ENCODE measurements around the gene COL6A1.

COL6A1 gene

DNA sequence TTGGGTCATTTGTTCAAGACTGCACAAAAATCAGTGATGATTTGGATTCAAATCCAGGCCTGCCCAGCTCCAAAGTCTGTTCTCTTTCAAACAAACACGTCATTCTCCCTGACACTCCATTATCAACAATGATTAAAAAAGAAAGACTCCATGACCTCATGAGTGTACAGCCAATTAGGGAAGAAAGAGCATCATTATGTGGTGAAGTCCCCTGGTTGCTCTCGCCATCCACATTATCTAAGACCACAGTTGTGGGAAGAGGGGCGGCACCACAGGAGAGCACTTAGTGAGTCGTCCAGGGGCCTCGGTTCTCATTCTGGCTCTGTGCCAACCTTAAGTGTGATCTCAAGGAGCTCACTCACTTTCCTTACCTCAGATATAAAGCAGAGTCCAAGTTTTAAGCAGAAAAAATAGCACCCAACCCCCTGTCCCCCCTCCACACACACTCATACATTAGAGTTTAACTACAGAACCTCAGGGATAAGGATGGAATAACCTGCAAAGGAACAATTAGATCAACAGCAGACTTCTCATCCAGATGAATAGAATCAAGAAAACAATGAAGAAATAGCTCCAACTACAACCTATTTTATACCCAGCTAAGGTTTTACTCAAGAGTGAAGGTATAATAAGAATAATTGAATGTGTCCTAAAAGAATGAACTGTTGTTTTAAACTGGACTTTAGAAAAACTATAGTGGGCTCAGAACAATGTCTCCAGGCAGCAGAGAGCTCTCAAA is 47.8 kb downstream of the COL6A1 start:
- TF ChIP-seq ZNF274 (IDR thresholded peaks at IDR 0.05; ENCODE audit: low read depth, low read length), result no peak
- H3K4me3 ChIP-seq (ENCODE audit: low read length), result no peak overlapping the region

DNA sequence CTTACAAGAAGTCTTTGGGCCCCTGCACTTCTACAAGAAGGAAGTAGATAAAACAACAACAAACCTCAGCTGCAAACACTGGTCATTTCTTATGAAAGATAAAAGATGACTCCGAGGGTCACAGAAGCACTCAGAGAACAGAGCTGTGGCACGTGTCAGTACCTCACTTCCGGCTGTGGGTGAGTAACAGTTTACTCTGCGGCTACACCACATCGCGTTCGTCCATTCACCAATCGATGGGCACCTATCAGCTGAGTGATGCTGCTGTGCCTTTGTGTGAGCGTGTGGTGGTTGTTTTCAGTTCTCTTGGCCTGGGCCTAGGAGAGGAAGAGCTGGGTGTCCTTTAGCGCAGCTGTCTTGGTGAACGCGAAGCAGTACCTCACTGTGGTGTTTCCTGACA is 49.9 kb downstream of the COL6A1 start:
- no peak overlapping the region for H3K4me3 ChIP-seq (ENCODE audit: low read length)
- no peak for TF ChIP-seq ZNF274 (IDR thresholded peaks at IDR 0.05; ENCODE audit: low read depth, low read length)

DNA sequence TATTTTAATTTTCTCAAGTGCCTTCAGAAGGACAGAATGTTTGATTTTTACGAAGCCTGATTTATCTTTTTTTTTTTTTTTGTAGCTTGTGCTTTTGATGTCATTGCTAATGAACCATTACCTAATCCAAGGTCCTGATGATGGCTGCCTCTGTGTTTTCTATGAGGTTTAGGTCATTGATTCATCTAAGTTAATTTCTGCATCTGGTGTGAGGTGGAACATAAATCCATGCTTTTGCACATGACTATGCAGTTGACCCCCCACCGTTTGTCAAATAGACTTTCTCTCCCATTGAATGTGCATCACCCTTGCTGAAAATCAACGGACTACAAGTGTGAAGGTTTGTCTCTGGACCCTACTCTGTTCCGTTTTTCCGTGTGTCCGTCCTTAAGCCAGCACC is 50.5 kb downstream of the COL6A1 start:
- TF ChIP-seq ZNF274 (IDR thresholded peaks at IDR 0.05; ENCODE audit: low read depth, low read length), result no peak
- no peak overlapping the region for H3K4me3 ChIP-seq (ENCODE audit: low read length)

DNA sequence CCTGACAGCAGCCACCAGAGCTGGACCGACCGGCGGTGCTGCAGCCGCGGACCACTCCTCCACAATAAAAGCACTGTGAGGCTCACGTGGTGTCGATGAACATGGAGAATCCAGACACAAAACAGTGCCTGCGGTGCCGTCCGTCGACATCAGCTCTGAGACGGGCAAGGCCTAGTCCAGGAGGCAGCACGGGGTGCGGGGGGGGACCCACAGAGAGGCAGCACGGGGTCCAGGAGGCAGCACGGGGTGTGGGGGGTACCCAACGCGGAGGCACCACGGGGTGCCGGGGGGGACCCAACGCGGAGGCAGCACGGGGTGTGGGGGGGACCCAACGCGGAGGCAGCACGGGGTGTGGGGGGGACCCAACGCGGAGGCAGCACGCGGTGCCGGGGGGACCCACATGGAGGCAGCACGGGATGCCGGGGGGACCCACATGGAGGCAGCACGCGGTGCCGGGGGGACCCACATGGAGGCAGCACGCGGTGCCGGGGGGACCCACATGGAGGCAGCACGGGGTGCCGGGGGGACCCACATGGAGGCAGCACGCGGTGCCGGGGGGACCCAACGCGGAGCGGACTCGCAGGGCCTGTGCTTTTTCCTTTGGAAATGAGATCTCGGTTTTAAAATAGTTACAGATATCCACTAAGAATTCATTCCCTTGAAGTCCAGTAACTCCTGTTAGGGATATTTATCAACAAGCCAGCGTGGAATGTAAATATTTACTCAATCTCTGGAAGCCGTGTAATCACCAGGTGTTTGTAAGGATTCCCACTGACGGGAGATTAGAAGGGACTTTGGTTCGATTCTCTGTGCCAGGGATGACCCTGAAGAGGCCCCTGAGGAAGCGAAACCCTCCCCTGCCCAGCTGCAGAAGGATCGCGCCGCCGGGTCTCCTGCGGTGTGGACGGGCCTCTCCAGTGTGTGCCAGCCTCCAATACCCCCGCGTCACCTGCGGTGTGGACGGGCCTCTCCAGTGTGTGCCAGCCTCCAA is 52.1 kb downstream of the COL6A1 start:
- no peak overlapping the region for H3K4me3 ChIP-seq (ENCODE audit: low read length)
- TF ChIP-seq ZNF274 (IDR thresholded peaks at IDR 0.05; ENCODE audit: low read depth, low read length), result no peak

DNA sequence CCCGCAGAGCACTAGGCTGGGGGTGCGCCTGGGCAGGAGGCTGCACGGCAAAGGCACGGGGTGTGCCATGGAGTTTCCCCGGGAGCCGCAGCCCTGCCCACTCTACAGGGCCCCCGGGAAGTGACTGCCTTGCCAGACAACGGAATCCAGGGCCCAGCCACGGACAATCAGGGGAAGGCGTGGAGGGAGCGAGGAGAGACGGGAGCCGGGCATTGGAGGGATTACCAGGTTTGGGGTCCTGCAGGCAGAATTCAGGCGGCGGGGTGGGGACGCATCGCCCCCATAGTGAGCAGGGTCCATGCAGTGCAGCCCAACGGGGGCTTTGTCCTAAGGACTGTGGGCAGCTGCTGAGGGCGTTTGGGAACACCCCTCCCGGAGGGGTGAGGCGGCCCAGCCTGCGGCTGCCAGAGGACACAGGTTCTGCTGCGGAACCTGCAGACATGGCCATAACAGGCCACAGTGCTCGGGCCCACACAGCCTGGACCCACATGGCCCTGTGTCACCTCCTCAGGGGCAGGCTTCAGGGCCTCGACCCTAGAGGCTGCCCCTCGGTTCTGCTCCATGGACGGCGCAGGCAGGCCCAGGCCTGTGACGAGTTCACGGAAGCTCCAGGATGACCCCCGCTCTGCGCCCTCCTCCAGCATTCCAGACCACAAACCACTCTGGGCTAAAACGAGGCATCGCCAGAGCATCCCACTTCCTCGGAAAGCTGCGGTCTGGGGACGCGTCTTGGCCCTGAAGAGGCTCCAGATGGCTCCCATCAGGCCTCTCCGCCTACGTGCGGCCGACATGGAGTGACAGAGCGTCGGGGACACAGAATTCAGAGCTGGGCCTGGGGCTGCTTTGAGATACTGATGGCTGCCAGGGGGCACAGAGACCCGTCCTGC is 54.5 kb downstream of the COL6A1 start:
- no peak overlapping the region for H3K4me3 ChIP-seq (ENCODE audit: low read length)
- no peak for TF ChIP-seq ZNF274 (IDR thresholded peaks at IDR 0.05; ENCODE audit: low read depth, low read length)

DNA sequence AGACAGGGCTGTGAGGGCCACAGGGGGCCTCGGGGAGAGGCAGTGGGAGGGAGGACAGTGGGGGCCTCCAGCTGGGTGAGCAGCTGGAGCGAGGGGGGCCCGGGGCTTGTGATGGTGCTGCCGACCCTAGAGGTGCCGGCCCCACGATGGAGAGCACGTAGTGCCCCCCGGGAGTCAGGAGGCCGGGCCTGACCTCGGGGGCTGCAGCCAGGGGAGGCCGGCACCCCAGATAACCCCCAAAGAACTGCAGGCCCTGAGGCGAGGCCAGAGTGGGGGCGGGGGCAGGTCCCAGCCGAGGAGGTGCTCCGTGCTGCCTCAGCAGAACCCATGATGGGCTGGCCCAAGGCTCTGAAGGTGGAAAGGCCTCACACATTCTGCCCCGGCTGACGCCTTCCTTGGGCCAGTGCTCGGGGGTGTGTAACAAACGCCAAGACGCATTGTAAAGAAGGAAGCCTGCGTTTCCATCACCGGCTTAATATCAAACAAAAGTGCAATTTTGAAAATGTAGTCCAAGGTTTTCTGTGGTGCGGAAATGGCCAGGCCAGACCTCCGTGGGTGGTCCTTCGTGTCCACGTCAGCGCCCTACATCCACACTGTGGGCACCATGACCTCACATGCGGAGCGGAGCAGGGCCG is 55.2 kb downstream of the COL6A1 start:
- no peak for TF ChIP-seq ZNF274 (IDR thresholded peaks at IDR 0.05; ENCODE audit: low read depth, low read length)
- H3K4me3 ChIP-seq (ENCODE audit: low read length), result no peak overlapping the region

DNA sequence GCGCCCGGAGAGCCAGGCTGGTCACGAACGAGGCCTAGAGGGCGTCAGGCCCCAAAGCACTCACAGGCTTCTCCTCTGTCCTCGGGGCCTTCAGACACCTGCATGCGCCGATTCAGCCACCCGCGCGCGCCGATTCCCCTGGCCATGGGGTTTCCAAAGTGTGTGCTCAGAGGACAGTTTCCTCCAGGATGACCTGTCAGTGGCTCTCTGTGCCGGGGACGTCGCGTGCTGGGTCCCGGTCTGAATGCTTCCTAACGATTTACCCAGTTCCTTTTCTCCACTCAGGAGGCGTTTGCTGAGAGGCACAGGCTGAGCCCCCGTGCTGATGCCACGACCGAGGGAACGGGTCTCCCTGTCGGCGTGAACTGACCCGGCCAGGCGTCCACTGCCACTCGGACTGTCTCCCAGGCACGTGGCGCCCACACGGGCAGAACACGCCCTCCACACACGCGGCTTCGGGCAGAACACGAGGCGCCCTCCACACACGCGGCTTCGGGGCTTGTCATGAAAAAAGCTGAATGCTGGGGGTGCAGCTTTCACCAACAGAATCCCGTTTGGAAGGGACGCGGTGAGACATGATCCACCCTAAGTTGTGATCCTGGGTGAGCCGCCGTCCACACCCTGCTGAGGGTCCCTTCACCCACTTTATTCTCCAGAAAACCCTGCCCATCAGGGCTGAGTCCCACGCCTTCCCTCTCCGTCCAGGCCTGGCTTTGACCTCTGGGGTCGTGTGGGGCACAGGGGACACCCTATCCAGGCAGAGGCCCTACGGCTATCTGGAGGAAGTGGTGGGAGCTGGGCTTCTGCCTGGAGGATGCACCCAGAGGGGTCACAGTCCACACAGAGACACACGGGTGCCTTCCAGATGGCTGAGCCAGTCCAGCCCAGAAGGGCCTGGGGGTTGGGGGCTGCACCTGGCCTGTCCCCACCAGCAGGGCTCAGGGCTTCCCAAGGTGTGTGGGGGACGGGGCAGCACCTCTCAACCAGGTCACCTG is 56.1 kb downstream of the COL6A1 start:
- no peak overlapping the region for H3K4me3 ChIP-seq (ENCODE audit: low read length)
- TF ChIP-seq ZNF274 (IDR thresholded peaks at IDR 0.05; ENCODE audit: low read depth, low read length), result no peak

DNA sequence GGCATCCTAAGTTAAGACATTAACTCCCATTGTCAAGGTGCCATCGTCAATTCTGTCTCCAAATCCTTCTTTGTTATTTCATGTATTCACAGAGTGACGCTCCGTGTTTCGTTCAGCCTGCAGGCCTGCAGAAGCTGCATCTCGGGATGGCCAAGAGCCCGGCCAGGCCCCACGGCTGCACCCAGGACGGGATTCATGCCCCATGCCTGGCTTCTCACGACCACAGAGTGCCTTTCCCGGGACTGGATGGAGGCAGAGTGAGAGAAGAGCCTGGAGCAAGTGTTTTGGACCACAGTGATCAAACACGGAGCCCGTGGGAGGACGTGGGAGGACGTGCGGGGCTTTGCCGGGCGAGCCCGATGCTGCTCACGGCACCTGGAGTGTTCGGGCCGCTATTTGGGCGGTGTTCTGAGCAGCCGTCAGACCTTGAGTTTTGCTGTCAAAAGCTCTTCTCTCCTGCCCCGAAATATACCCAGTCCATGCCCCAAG is 56.8 kb downstream of the COL6A1 start:
- no peak overlapping the region for H3K4me3 ChIP-seq (ENCODE audit: low read length)
- no peak for TF ChIP-seq ZNF274 (IDR thresholded peaks at IDR 0.05; ENCODE audit: low read depth, low read length)

DNA sequence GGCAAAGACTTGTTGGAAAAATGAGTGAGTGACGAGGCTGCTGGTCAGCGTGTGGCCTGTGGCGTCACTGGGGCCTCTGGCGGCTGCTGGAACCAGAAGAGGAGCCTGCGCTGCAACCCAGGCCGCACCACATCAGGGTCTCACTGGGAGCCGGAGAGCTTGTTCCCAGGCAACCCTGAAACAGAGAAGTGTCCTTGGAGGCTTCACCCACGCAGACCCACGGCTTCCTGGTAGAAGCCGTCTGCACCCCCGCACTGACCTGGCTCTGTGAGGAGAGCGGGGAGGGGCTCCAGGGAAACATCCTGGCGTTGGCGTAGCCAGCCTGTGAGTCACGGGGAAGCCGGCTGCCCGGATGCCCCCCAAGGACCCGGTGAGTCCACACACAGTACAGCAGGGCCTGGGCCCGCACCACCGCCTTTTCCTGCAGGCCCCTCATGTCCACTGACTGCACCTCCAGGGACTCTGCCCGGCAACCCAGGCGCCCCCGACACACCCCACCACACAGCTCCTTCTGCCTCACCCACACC is 57.4 kb downstream of the COL6A1 start:
- no peak overlapping the region for H3K4me3 ChIP-seq (ENCODE audit: low read length)
- no peak for TF ChIP-seq ZNF274 (IDR thresholded peaks at IDR 0.05; ENCODE audit: low read depth, low read length)

DNA sequence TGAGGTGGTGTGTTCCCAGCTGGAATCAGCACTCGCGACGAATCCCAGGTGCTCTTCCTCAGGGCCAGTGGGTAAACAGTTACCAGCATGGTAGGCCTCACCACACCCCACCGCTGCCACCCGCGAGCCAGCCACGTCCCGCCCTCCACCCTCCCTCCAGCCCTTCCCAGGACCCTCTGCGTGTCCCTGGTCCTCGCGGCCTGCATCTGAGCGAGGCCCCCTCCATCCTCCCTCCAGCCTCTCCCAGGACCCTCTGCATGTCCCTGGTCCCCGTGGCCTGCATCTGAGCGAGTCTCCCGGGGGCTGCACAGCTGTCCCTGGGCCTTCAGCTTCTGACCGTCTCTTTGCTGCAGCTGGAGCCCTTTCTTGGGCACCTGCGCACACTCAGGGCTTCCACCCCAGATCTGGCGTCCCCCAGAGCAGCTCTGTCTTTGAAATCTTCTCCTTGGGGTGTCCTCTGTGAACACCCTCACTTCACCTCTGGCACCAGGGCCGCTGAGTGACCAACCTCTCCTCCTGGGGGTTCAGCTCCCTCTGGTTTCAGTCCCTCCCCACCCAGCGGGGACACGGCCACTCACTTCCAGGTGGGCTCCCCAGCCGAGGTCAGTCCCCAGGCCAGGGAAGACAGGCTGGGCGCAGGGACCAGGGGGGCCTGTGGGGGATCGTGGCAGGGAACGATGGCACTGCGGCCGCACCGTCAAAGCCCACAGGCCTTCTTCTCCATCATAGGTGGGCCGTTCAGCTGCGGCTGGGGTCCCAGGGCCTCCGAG is 58.5 kb downstream of the COL6A1 start:
- no peak for TF ChIP-seq ZNF274 (IDR thresholded peaks at IDR 0.05; ENCODE audit: low read depth, low read length)

DNA sequence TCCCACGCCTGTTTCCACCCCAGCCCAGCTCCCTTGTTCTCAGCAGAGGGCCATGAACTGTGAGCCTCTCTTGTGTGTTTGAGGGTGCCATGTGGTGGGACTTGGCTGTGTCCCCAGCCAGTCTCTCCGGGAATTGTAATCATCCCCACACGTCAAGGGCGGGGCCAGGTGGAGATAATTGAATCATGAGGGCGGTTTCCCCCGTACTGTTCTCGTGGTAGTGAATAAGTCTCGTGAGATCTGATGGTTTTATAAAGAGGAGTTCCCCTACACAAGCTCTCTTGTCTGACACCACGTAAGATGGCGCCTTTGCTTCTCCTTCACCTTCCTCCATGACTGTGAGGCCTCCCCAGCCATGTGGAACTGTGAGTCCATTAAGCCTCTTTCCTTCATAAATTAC is 59.1 kb downstream of the COL6A1 start:
- no peak overlapping the region for H3K4me3 ChIP-seq (ENCODE audit: low read length)
- no peak for TF ChIP-seq ZNF274 (IDR thresholded peaks at IDR 0.05; ENCODE audit: low read depth, low read length)

More for the DNA sequence above, 58.5 kb downstream of the COL6A1 start:
- no peak overlapping the region for H3K4me3 ChIP-seq (ENCODE audit: low read length)

Data from GM08714 (cell line).